Neural cell (in vitro differentiated cells): ENCODE measurements around the gene SMC1A. TPM values are rescaled to one million over a fixed set of nuclear protein-coding genes. Genes with fewer than 3 reads are reported as not detected.

Experiments used
- H2AFZ ChIP-seq: fragments of 200-600, 300-800 bp; sonication (generic), shearing (Covaris generic); 2 replicates; pipeline ENCODE4 v1.6.0; 2014; ENCODE audit warnings: low read depth, mild to moderate bottlenecking, antibody characterized with exemption, low read length, moderate library complexity
- H3F3A ChIP-seq: fragments of 200-600 bp; shearing (Covaris generic); 2 replicates; pipeline ENCODE4 v1.6.1; 2016; ENCODE audit warnings: mild to moderate bottlenecking, moderate library complexity, mixed read lengths, antibody characterized with exemption, low read length; ENCODE audit not compliant: insufficient read depth, poor library complexity, severe bottlenecking
- H3K27ac ChIP-seq: fragments of 200-600, 300-800 bp; sonication (generic), shearing (Covaris generic); 2 replicates; pipeline ENCODE4 v1.5.1; 2014; ENCODE audit warnings: mild to moderate bottlenecking, low read length, moderate library complexity
- H3K27me3 ChIP-seq: fragments of 300-800, 200-600 bp; sonication (generic), shearing (Covaris generic); 2 replicates; pipeline ENCODE4 v1.6.0; 2014; ENCODE audit warnings: mild to moderate bottlenecking, low read depth, low read length, moderate library complexity; ENCODE audit not compliant: insufficient read depth
- H3K36me3 ChIP-seq: fragments of 300-800, 200-600 bp; sonication (generic), shearing (Covaris generic); 2 replicates; pipeline ENCODE4 v1.5.1; 2014; ENCODE audit warnings: mild to moderate bottlenecking, antibody characterized with exemption, low read length, moderate library complexity; ENCODE audit not compliant: insufficient read depth
- H3K4me2 ChIP-seq: fragments of 300-800, 200-600 bp; sonication (generic), shearing (Covaris generic); 2 replicates; pipeline ENCODE4 v1.6.0; 2014; ENCODE audit warnings: mild to moderate bottlenecking, low read length
- H3K4me3 ChIP-seq: fragments of 300-800, 200-600 bp; sonication (generic), shearing (Covaris generic); 2 replicates; pipeline ENCODE4 v1.5.1; 2014; ENCODE audit warnings: mild to moderate bottlenecking, low read length, moderate library complexity
- H3K79me2 ChIP-seq: fragments of 200-600 bp; shearing (Covaris generic); replicated peaks from 2 replicates; pipeline ENCODE4 v1.6.0; 2014; ENCODE audit warnings: mild to moderate bottlenecking, low read length, moderate library complexity; ENCODE audit not compliant: insufficient read depth
- H3K9ac ChIP-seq: fragments of 300-800, 200-600 bp; sonication (generic), shearing (Covaris generic); 2 replicates; pipeline ENCODE4 v1.6.1; 2016; ENCODE audit warnings: mild to moderate bottlenecking, low read length, mixed read lengths
- H3K9me2 ChIP-seq: fragments of 200-600 bp; shearing (Covaris generic); 2 replicates; pipeline ENCODE4 v1.6.1; 2016; ENCODE audit warnings: mild to moderate bottlenecking, low read length, mixed read lengths; ENCODE audit not compliant: insufficient read depth
- H3K9me3 ChIP-seq: fragments of 200-600, 300-800 bp; sonication (generic), shearing (Covaris generic); 2 replicates; pipeline ENCODE4 v1.6.1; 2016; ENCODE audit warnings: mild to moderate bottlenecking, mixed run types, low read length, moderate library complexity, mixed read lengths
- H4K20me1 ChIP-seq: fragments of 200-600 bp; shearing (Covaris generic); 2 replicates; pipeline ENCODE4 v1.6.1; 2016; ENCODE audit warnings: mild to moderate bottlenecking, mixed run types; ENCODE audit not compliant: insufficient read depth
- CTCF ChIP-seq: fragments of 450-650 bp; IDR thresholded peaks from 2 replicates; pipeline ENCODE4 v1.5.1; 2014; ENCODE audit warnings: antibody characterized with exemption, mild to moderate bottlenecking, moderate library complexity; ENCODE audit not compliant: poor library complexity, severe bottlenecking
- EP300 ChIP-seq: fragments of 450-650 bp; conservative IDR thresholded peaks from 2 replicates; pipeline ENCODE4 v1.6.1; 2014; ENCODE audit warnings: antibody characterized with exemption, mild to moderate bottlenecking, moderate library complexity; ENCODE audit not compliant: poor library complexity, severe bottlenecking
- EZH2 ChIP-seq: fragments of 200-600, 300-800 bp; shearing (Covaris generic), sonication (generic); IDR thresholded peaks from 2 replicates; pipeline ENCODE4 v1.6.1; 2014; ENCODE audit warnings: antibody characterized with exemption, low read length, borderline replicate concordance, mild to moderate bottlenecking; ENCODE audit not compliant: insufficient read depth, poor library complexity, severe bottlenecking
- MXI1 ChIP-seq: fragments of 450-650 bp; conservative IDR thresholded peaks from 2 replicates; pipeline ENCODE4 v1.6.1; 2014; ENCODE audit warnings: antibody characterized with exemption, mild to moderate bottlenecking; ENCODE audit not compliant: poor library complexity, severe bottlenecking
- POLR2AphosphoS5 ChIP-seq: IDR thresholded peaks from 2 replicates; pipeline ENCODE4 v1.6.1; 2012
- RAD21 ChIP-seq: fragments of 450-650 bp; conservative IDR thresholded peaks from 2 replicates; pipeline ENCODE4 v1.6.1; 2014; ENCODE audit warnings: antibody characterized with exemption, mild to moderate bottlenecking, moderate library complexity
- REST ChIP-seq: IDR thresholded peaks from 2 replicates; pipeline ENCODE4 v1.6.1; 2012; ENCODE audit warnings: borderline replicate concordance
- SMC3 ChIP-seq: fragments of 450-650 bp; conservative IDR thresholded peaks from 2 replicates; pipeline ENCODE4 v1.6.1; 2014; ENCODE audit warnings: antibody characterized with exemption, mild to moderate bottlenecking, moderate library complexity; ENCODE audit not compliant: poor library complexity
- TAF1 ChIP-seq: IDR thresholded peaks from 2 replicates; pipeline ENCODE4 v1.6.1; 2012; ENCODE audit warnings: low read depth
- polyA plus RNA-seq: library from polyadenylated mRNA; depleted of rRNA; stranded (reverse); fragments of >200 nt; gene quantifications from 2 replicates; pipeline ENCODE4 v1.2.3, GENCODE V29; 2014

SMC1A gene
- polyA plus RNA-seq, 1 donor from 2014 or later, result 11.4 TPM

- Histone ChIP-seq H3K9me2 (no peaks in the 10 kb centered on the region), H3K36me3 (no peaks in the 10 kb centered on the region), H3K9me3 (no peaks in the 10 kb centered on the region), H3K79me2 (peaks cover 3% of the 10 kb centered on the region), H3K27me3 (no peaks in the 10 kb centered on the region), H3K27ac (peak overlapping the region; percentile 85), H3K4me2 (peak overlapping the region; percentile 55), H2AFZ (no peak overlapping the region), H3K4me3 (peak overlapping the region; percentile 49), H3K9ac (peak overlapping the region; percentile 42), H4K20me1 (no peaks in the 10 kb centered on the region), H3F3A (no peaks in the 10 kb centered on the region)
- TF ChIP-seq RAD21 (no peak), SMC3 (no peak), REST (no peak), POLR2AphosphoS5 (no peak), EP300 (no peak), MXI1 (no peak), TAF1 (no peak), CTCF (no peak), EZH2 (no peak)
These were observed 16.4 kb upstream of the SMC1A start for GRCh38 chrX:53438832-53439230.

GRCh38 chrX:53438174-53438831 is 15.8 kb upstream of the SMC1A start:
- H4K20me1 ChIP-seq, result no peaks in the 10 kb centered on the region
- no peaks in the 10 kb centered on the region for H3K9me2 ChIP-seq
- H3K27me3 ChIP-seq, result no peaks in the 10 kb centered on the region
- peak overlapping the region; percentile 55 for H3K4me2 ChIP-seq
- peak overlapping the region; percentile 49 for H3K4me3 ChIP-seq
- no peak overlapping the region for H2AFZ ChIP-seq
- H3K9me3 ChIP-seq, result no peaks in the 10 kb centered on the region
- peaks cover 5% of the 10 kb centered on the region for H3K79me2 ChIP-seq
- H3K36me3 ChIP-seq, result no peaks in the 10 kb centered on the region
- peak overlapping the region; percentile 42 for H3K9ac ChIP-seq
- H3K27ac ChIP-seq, result peak overlapping the region; percentile 85
- no peak for TF ChIP-seq TAF1
- peak; percentile 87 for TF ChIP-seq POLR2AphosphoS5
- no peak for TF ChIP-seq SMC3
- peak; percentile 94 for TF ChIP-seq EP300
- TF ChIP-seq CTCF, result no peak
- no peak for TF ChIP-seq EZH2
- no peak for TF ChIP-seq RAD21
- peak; percentile 40 for TF ChIP-seq MXI1
- peak; percentile 20 for TF ChIP-seq REST
- no peaks in the 10 kb centered on the region for H3F3A ChIP-seq
